GM19193 (cell line): Measurements from ENCODE around the gene MAPT.

Source experiments
- POLR2A ChIP-seq: IDR thresholded peaks from 4 replicates; pipeline ENCODE4 v1.6.1; 2011; ENCODE audit not compliant: insufficient read depth, insufficient read length; ENCODE audit errors: extremely low read depth

The MAPT gene

DNA sequence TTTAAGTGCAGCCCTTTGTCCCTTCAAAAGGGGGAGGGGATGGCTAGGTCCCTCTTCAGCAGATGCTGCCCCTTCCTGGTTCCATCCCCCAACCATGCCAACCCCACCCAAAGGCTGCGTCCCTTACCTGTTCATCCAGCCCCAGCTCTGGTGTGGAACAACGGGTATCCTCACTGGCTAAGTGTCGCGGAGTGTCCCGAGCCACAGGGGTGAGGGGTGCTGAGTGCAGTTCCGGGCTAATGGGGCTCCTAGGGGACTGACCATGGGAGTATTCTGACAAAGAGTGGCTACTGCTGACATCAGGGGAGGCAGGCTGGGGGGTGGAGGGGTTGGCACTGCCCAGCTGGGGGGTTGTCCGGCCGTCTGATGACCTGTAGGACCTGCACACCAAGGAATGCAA lies 137.6 kb downstream of the MAPT start:
- TF ChIP-seq POLR2A, result no peak

DNA sequence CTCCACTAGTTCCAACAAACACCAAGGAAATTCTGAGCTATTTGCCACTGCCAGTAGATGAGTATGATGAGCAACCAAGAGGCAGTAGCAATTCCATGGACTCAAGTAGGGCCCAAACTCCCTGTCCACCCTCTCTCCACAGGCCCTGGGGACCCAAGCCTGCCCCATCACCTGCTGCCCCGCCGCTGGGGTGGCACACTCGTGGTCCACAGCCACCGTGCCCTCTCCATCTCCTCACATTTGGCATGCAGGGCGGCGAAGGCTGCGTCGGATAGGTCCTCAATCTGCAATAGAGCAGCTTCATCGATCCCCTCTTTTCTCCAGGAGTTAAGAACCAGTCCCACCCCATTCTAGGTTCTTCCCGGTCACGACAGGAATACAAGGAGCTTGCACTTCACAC lies 138.6 kb downstream of the MAPT start:
- no peak for TF ChIP-seq POLR2A

DNA sequence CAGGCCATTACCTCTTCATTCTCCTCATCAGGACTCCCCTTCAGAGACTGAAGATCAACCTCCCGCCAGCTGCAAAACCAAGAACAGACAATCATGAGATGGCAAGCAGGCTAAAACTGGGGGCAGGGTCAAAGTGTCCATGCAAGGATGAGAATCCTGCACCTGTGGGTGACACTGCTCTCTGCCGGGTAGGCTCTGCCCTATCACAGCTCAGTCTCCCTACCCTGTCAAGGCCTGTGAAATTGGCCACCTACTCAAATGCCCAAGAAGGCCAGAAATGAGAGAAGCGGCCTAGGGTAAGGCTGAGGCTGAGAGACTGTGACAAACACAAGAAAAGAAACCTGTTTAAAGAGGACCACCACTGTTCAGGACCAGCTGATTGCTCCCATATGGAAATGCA lies 139.0 kb downstream of the MAPT start:
- no peak for TF ChIP-seq POLR2A

DNA sequence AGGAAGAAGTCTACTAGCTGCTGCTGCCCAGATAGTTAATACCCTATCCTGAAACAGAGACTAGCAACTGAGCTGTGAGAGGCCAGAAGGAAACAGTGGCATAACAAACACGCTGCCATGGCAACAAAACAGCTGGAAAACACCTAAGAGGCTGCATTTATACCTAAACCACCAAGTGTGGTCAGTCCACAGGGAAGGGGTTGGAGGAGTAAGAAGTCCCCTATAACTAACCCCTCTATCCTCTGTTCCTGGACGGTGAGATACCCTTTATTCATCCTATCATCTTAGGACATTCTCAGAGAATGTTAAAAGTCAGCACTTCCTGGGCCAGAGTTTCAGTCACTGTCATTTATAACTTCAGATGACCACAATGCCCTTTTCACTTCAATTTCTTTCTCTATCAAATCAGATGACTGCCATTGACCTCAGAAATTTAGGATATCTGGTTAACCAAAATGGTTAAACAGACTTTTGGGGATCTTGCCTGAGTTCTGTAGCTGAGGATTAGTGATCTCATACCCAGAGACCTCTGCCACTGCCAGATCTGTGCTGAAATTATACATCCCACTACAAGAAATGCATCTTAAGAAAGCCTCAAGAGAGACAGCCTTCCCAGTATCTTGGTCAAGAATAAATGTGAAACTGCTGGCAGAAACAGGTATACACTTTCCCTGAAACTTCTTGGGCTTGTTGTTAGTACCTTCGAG lies 140.9 kb downstream of the MAPT start:
- TF ChIP-seq POLR2A, result no peak

DNA sequence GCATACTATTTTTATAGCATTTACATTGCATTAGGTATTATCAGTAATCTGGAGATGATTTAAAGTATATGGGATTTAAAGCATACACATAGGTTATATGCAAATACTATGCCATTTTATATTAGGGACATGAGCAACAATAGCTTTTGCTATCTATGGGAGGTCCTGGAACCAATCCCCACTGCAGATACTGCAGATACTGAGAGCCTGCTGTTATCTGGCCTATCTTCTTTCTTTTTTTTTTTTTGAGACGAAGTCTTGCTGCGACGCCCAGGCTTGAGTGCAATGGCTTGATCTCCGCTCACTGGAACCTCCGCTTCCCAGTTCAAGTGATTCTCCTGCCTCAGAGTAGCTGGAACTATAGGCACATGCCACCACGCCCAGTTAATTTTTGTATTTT lies 142.1 kb downstream of the MAPT start:
- TF ChIP-seq POLR2A, result no peak

DNA sequence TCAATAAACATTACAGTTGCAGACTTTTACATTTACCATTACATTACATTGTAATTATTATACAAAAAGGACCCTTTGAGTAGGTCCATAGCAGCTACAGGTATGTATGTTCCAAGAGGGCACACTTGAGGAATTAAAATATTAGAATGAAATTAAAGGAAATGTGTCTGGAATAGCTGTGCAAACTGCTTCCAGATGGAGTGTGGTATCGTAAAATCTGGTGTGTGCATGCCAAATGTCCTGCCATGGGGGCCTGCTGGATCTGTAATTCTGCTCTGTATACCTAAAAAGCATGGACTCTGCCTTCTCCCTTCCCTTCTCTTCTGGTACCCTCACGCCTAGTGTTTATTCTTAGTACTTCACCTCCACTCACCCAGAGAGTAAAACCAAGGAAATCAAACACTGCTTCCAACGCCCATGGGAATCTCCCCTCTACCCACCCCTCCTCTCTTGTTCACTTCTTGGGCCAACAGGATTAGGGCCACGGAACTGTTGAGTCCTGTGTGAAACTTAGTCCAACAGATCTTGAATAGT lies 143.4 kb downstream of the MAPT start:
- no peak for TF ChIP-seq POLR2A

DNA sequence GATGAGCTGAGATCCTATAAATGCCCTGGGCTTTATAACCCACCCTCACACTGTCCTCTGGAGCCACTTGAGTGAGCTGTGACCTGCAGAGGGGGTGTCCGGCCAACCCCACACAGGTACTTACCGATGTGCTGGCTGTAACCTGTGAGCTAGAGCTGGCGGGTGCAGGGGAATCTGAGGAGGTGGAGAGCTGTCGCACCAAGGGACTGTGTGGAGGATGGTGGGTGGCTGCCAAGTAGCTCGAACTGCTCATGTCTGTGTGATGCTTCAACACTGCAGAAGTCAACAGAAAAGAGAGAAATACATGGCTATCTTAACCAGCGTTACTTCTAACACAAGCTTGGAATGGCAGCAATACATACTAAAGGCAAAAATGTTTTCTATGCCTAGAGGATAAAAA lies 144.1 kb downstream of the MAPT start:
- TF ChIP-seq POLR2A, result no peak

DNA sequence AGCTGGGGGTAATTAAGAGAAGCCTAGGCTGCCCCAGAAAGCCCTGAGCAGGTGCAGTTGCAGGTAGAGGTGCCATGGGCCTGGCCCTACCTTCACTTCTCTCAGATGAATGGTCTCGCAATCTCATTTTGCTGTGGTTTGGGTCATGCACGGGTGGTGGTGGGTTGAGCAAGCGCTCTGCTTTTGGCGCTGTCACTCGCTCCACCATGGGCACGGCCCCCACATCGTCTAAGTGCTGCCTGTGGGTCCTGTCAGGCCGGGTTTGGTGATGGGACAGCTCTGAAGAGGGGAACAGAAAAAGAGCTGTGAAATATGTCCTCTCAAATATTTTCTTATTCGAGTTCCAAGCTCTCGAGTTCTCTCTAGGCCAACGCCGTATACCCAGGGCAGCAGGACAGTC lies 144.6 kb downstream of the MAPT start:
- no peak for TF ChIP-seq POLR2A

DNA sequence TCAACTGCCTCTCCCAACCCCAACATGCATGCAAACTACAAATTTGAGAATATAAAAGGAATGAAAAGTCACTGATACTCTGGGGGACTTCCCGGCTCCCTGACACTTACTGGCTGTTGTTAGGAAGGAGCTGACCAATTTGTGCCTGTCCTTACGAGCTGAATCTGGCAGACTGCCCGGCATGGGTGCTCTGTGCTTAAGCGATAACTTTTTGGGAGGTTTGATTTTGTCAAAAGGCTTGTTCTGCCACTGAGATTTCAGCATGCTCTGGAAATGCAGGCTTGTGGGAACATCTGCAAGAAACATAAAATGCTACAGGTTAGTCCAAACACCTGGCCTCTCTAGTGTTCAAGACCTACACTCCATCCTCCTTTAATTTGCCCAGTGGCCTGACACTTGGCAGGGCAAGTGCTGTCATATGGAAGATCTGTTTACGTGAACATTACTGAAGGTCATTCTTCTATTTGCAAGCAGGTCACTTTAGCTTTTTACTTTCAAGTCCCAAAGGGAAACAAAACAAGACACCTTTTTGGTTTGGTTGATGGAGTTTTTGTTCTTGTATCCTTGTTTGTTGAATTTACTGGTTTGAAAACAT lies 145.3 kb downstream of the MAPT start:
- no peak for TF ChIP-seq POLR2A

DNA sequence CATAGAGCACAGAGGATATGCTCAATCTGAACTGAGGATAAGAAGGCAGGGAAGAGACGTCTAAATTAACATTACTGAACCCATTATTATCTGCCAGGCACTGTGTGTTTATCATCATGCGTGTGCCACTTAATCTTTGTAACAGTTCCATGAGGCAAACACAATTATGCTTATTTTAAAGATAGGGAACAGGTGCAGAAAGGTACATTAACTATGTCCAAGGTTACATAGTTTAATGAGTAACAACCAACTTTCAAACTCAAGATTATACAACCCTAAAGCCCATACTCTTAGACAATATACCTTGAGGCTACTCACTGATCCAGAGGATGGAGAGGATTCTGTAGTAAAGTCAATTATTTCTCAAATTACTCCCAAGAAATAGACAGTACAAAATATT lies 147.9 kb downstream of the MAPT start:
- TF ChIP-seq POLR2A, result no peak

DNA sequence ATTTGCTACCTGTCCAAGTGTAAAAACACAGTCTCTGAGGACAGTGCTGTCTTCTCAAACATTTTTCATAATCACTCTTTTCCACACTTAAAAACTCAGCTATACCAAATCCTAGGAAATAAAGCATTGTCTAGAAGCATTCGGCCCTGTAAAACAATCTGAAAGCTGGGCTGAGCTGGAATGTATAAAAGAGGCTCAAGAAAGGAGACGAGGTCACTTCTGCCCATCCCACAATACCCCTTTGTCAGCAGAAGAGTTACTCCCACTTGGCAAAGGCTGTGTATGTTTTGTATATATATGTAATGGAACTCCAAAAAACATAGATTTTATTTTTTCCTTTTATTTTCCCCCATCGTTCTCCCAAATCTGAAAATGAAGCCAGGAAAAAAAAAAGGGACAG lies 148.6 kb downstream of the MAPT start:
- TF ChIP-seq POLR2A, result no peak

DNA sequence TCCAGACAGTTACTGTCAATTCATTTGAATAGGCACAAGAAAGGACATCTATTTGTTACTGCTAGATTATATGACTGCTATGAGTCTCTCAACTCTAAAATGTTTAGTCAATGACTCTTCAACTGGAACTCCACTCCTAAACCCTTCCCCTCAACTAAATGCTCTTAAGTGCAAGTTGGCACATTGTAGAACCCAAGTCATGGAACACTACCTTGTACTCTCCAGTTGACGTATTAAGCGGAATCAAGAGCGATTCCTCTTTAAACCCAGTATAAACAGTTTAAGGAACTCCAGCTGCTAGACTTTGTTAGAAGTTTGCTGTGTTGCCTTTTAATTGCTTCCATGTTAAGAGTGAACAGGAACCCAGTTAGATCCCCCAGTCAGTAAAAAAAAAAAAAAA lies 149.3 kb downstream of the MAPT start:
- TF ChIP-seq POLR2A, result no peak

DNA sequence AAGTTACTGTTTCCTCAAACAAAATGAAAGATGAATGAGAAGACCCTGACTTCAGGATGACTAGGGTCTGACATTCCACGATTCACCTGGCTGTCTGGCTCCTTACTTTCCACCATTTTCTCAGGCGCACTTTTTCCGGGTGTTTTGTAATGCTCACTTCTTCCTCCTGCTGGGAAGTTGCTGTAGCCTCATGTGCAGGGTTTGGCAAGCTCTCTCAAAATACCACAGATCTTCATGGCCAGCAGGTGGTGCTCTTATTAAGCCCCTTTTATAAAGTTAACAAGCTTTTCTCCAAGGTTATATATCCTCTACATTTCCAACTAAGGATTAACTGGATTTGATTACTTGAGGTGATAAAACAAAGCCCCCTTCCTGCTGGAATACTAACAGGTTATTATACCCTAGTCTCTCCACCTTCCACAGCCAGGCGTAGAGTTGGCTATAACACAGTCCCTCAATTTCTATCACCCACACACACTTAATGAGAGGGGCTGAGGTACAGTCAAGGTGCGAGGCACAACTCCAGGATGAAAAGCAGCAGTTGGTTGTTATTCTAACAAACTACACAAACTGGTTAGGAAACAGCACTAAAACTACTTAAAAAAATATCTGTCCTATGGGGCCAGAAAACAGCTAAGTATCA lies 150.1 kb downstream of the MAPT start:
- no peak for TF ChIP-seq POLR2A

DNA sequence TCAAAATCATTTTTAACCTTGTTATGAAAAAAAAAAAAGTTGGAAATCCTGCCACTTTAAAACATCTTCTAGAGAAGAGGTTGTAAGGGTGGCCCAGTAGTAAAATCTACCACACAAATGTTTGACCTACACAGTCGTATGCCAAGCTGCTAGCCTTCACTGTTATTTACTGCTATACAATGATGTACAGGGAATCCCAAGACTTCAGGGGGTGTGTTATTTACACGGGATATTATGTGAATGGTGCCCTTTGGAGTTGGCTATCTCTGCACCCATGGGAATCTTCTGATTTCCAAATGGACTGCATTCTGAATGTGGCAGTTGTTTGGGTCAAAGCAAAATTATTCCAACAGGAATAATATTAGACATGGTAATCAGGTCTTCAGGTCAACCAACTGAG lies 150.6 kb downstream of the MAPT start:
- TF ChIP-seq POLR2A, result no peak

DNA sequence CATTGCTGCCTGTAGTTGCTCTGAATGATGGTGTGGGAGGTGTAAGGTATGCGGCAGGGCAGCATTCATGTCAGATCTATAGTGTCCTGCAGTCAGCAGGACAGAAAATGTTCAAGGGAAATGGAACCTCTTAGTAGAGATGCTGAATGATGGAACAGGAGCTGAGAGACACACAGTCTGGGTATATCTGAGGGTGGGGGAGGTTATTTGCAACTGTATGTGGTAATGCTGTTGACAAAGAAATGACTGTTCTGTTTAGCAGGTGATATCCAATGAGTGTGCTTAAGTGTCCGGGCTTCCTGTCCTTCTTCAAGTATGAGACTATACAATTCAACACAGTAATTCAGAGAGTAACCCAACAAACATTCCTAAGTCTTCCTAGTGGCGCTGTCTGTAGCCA lies 151.3 kb downstream of the MAPT start:
- no peak for TF ChIP-seq POLR2A

DNA sequence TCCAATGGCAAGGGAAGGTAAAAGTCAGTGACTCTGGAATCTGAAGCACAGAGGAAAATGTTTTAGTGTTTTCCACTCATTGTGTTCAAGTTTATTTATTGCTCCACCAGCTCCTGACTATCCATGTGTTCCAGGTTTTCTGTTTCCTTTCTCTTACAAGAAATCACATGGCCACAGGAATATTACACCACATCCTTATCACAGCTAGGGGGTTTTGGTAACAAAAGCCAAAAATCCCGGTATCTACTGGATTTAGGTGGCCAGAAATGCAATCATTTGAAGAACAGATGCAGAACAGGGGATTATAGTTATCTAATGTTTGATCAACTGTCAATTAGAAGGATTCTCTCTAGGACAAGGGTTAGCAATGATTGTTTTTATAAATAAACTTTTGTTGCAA lies 152.6 kb downstream of the MAPT start:
- no peak for TF ChIP-seq POLR2A
